Endothelial cell (in vitro differentiated cells): Measurements from ENCODE around the gene NLGN1. TPM values are rescaled to one million over a fixed set of nuclear protein-coding genes. Genes with fewer than 3 reads are reported as not detected.

Experiments
- DNase-seq: peaks from one replicate; pipeline ENCODE4 v3.0.0; 2021; ENCODE audit warnings: low spot score
- H3K27ac Mint-ChIP-seq: one replicate; pipeline ENCODE4 v1.8.0; 2021; ENCODE audit warnings: mixed read lengths, inconsistent platforms; ENCODE audit not compliant: unreplicated experiment
- H3K27me3 Mint-ChIP-seq: one replicate; pipeline ENCODE4 v1.8.0; 2021; ENCODE audit warnings: mild to moderate bottlenecking, moderate library complexity, mixed read lengths, inconsistent platforms; ENCODE audit not compliant: unreplicated experiment
- H3K36me3 Mint-ChIP-seq: one replicate; pipeline ENCODE4 v1.8.0; 2021; ENCODE audit warnings: mild to moderate bottlenecking, low read depth, mixed read lengths, inconsistent platforms; ENCODE audit not compliant: unreplicated experiment
- H3K4me1 Mint-ChIP-seq: one replicate; pipeline ENCODE4 v1.8.0; 2021; ENCODE audit warnings: mild to moderate bottlenecking, mixed read lengths, inconsistent platforms; ENCODE audit not compliant: unreplicated experiment
- H3K4me3 Mint-ChIP-seq: one replicate; pipeline ENCODE4 v1.8.0; 2021; ENCODE audit warnings: mild to moderate bottlenecking, mixed read lengths, inconsistent platforms; ENCODE audit not compliant: unreplicated experiment
- H3K9me3 Mint-ChIP-seq: one replicate; pipeline ENCODE4 v1.8.0; 2021; ENCODE audit warnings: mixed read lengths, inconsistent platforms; ENCODE audit not compliant: unreplicated experiment
- total RNA-seq: library from RNA; stranded (reverse); fragmentation: NEBNext Ultra II Directional; extraction: Animal tissue kit (Norgen Biotek cat#: 25700); gene quantifications from one replicate; pipeline ENCODE4 v1.2.1, GENCODE V29; 2021; ENCODE audit not compliant: unreplicated experiment
- TF ChIP-seq, protein P1 (sequence below): fragments of 200-600 bp; sonication (generic); IDR thresholded peaks from one replicate; pipeline ENCODE4 v1.5.0; 2021; ENCODE audit warnings: antibody characterized with exemption; ENCODE audit not compliant: unreplicated experiment

The NLGN1 gene
- total RNA-seq, 1 donor from 2014 or later = 27.6 TPM

DNA sequence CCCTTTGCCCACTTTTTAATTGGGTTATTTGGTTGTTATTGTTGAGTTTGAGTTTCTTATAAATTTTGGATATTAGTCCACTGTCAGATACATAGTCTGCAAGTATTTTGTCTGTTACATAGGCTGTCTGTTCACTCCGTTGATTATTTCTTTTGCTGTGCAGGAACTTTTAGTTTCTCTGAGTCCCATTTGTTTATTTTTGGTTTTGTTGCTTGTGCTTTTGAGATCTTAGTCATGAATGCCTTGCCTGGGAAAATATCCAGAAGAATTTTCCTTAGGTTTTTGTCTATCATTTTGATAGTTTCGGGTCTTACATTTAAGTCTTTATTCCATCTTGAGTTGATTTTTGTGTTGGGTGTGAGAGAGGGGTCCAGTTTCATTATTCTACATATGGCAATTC is 254.5 kb downstream of the NLGN1 start:
- Mint-ChIP-seq H3K4me1 (peaks cover 14% of the 10 kb centered on the region), H3K27ac (no peak overlapping the region), H3K4me3 (no peak overlapping the region), H3K9me3 (no peaks in the 10 kb centered on the region), H3K36me3 (no peaks in the 10 kb centered on the region), H3K27me3 (peaks cover 4% of the 10 kb centered on the region)
- TF ChIP-seq, protein P1, sequence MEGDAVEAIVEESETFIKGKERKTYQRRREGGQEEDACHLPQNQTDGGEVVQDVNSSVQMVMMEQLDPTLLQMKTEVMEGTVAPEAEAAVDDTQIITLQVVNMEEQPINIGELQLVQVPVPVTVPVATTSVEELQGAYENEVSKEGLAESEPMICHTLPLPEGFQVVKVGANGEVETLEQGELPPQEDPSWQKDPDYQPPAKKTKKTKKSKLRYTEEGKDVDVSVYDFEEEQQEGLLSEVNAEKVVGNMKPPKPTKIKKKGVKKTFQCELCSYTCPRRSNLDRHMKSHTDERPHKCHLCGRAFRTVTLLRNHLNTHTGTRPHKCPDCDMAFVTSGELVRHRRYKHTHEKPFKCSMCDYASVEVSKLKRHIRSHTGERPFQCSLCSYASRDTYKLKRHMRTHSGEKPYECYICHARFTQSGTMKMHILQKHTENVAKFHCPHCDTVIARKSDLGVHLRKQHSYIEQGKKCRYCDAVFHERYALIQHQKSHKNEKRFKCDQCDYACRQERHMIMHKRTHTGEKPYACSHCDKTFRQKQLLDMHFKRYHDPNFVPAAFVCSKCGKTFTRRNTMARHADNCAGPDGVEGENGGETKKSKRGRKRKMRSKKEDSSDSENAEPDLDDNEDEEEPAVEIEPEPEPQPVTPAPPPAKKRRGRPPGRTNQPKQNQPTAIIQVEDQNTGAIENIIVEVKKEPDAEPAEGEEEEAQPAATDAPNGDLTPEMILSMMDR = no peak
- DNase-seq = no peak

DNA sequence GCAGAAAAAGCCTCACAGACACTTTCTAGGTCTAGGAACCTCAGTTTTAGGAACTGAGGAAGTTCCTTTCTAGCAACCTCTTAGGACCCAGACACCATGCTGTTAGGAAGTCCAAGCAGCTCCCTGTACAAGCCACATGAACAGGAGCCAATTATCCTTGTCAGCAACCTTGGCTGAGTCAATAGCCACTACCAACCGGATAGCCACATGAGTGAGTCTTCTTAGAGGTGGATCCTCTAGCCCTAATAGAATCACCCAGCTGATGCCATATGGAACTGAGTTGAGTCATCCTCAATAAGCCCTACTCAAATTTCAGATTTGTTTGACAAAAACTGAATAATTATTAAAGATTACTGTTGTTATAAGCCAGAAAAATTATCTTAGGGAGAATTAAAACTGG is 256.2 kb downstream of the NLGN1 start:
- H3K27ac Mint-ChIP-seq = no peak overlapping the region
- H3K27me3 Mint-ChIP-seq = peaks cover 4% of the 10 kb centered on the region
- no peak for DNase-seq
- no peaks in the 10 kb centered on the region for H3K9me3 Mint-ChIP-seq
- TF ChIP-seq, protein P1 = no peak
- peaks cover 19% of the 10 kb centered on the region for H3K4me1 Mint-ChIP-seq
- H3K4me3 Mint-ChIP-seq = no peak overlapping the region
- H3K36me3 Mint-ChIP-seq = no peaks in the 10 kb centered on the region

DNA sequence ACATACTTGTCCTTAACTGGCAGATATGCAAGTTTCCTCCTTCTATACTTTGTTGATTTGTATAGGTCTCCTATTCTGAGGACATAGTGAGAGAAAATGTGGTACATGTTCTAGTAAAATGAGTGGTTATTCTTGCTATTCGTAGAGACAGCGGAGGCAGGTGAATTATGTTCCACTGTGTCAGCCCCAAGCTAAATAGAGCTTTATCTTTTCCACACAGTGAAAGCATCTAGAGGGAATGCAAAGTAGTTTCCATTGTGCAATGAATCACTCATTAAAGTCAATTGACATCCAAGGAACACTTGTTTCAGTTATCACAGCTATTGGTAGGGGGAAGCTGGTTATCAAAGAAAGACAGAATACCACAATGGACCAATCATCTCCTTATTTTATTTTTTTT is 262.4 kb downstream of the NLGN1 start:
- no peak overlapping the region for H3K4me3 Mint-ChIP-seq
- H3K36me3 Mint-ChIP-seq = no peaks in the 10 kb centered on the region
- H3K4me1 Mint-ChIP-seq = peaks cover 19% of the 10 kb centered on the region
- no peak for DNase-seq
- H3K27me3 Mint-ChIP-seq = peaks cover 4% of the 10 kb centered on the region
- H3K27ac Mint-ChIP-seq = no peak overlapping the region
- TF ChIP-seq, protein P1 = no peak
- no peaks in the 10 kb centered on the region for H3K9me3 Mint-ChIP-seq

DNA sequence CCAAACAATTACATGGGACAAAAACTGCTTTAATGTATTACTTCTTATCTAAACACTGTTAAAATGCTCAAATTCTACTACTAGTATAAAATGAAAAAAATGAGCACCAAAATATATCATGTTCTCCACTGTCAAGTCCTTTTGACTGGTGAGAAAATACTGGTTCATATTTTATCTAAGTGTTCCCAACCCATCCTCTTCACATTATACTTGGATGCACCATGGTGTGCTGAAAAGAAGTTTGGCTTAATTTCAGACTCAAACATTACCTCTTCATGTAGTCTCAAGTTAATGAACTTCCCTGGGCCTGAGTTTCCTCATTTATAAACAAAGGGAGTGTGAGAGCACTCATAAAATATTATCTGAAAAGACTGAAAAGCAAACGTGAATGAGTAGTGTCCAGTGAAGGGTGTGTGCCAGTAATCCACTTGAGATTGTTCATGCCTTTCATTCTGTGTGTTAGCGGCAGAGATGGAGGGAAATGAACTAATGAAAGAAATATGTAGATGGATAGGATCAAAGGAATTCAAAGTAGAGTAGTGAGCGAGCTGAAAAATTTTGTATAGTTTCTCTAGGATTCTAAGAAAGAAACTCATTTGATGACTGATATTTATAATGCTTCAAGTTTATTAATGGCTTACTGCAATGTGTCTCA is 263.2 kb downstream of the NLGN1 start:
- Mint-ChIP-seq H3K36me3 (no peaks in the 10 kb centered on the region), H3K27me3 (peaks cover 2% of the 10 kb centered on the region), H3K27ac (no peak overlapping the region), H3K4me3 (no peak overlapping the region), H3K9me3 (no peaks in the 10 kb centered on the region), H3K4me1 (peaks cover 16% of the 10 kb centered on the region)
- DNase-seq = no peak
- TF ChIP-seq, protein P1 = no peak

DNA sequence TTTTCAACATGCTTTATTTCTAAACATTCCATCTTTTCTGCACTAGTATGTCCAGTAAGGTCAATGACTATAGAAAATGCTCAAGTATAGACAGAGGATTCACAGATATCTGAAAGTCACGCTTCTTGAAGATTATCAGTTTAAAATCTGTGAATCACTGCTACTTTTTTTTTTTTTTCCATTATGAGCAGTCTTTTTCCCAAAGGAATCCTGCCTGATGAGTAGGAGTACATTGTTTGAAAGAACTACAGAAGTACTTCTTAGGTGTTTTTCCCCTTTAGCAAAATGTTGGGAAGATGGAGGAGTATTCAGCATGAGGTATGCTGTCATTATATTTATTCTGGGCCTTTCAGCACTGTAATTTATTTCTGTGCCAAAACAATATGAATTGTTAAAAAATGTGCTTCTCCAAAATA is 266.2 kb downstream of the NLGN1 start:
- Mint-ChIP-seq H3K9me3 (no peaks in the 10 kb centered on the region), H3K27ac (no peak overlapping the region), H3K36me3 (no peaks in the 10 kb centered on the region), H3K27me3 (no peaks in the 10 kb centered on the region), H3K4me1 (peaks cover 3% of the 10 kb centered on the region), H3K4me3 (no peak overlapping the region)
- TF ChIP-seq, protein P1 = no peak
- DNase-seq = no peak
